Liver (tissue), 9 donors: ENCODE data around the gene RARG. TPM values are rescaled to one million over a fixed set of nuclear protein-coding genes. Genes with fewer than 3 reads are reported as not detected.

Experiments used
- DNase-seq: peaks from one replicate; pipeline ENCODE4 v3.0.0-alpha.2; 2017; ENCODE audit warnings: low spot score
- H3K27ac ChIP-seq, 2 donors: one replicate each; pipeline ENCODE4 v1.7.0; 2013; ENCODE audit warnings: inconsistent platforms in 2 of 2, low read length in 2 of 2, control low read depth in 1 of 2, low read depth in 1 of 2, mild to moderate bottlenecking in 1 of 2
- H3K27me3 ChIP-seq, 4 donors: one replicate each; pipeline versions ENCODE4 v1.6.1 to v1.7.0; 2013; ENCODE audit warnings: low read length in 3 of 4, inconsistent platforms in 1 of 4, mild to moderate bottlenecking in 1 of 4, moderate library complexity in 1 of 4; ENCODE audit not compliant: control insufficient read depth in 4 of 4, insufficient read depth in 4 of 4
- H3K36me3 ChIP-seq, 4 donors: one replicate each; pipeline versions ENCODE4 v1.6.1 to v1.7.0; 2013; ENCODE audit warnings: low read length in 3 of 4, mild to moderate bottlenecking in 3 of 4, low read depth in 1 of 4, moderate library complexity in 1 of 4; ENCODE audit not compliant: control insufficient read depth in 4 of 4, insufficient read depth in 3 of 4
- H3K4me1 ChIP-seq, 4 donors: one replicate each; pipeline versions ENCODE4 v1.6.1 to v1.7.0; 2013; ENCODE audit warnings: low read length in 3 of 4, mild to moderate bottlenecking in 3 of 4, moderate library complexity in 1 of 4; ENCODE audit not compliant: control insufficient read depth in 4 of 4, insufficient read depth in 4 of 4
- H3K4me3 ChIP-seq, 3 donors: one replicate each; pipeline versions ENCODE4 v1.6.1 to v1.7.0; 2013; ENCODE audit warnings: low read length in 3 of 3, control low read depth in 1 of 3, low read depth in 1 of 3, mild to moderate bottlenecking in 1 of 3
- H3K9ac ChIP-seq, 2 donors: one replicate each; pipeline ENCODE4 v1.7.0; 2013; ENCODE audit warnings: low read length in 2 of 2, mild to moderate bottlenecking in 2 of 2, moderate library complexity in 2 of 2, control low read depth in 1 of 2, low read depth in 1 of 2
- H3K9me3 ChIP-seq, 4 donors: one replicate each; pipeline versions ENCODE4 v1.6.1 to v1.7.0; 2013; ENCODE audit warnings: low read length in 3 of 4; ENCODE audit not compliant: control insufficient read depth in 4 of 4
- ATF3 ChIP-seq: IDR thresholded peaks from 2 replicates; pipeline ENCODE4 v1.6.1; 2016; ENCODE audit warnings: antibody characterized with exemption
- EGR1 ChIP-seq, 2 donors: IDR thresholded peaks; 2 replicates each; pipeline ENCODE4 v1.6.1; 2016 to 2018; ENCODE audit warnings: antibody characterized with exemption in 2 of 2, low read depth in 2 of 2
- FOXA1 ChIP-seq: IDR thresholded peaks from 2 replicates; pipeline ENCODE4 v1.6.1; 2016; ENCODE audit warnings: antibody characterized with exemption
- FOXA2 ChIP-seq: IDR thresholded peaks from 2 replicates; pipeline ENCODE4 v1.6.1; 2016; ENCODE audit warnings: antibody characterized with exemption
- GABPA ChIP-seq, 2 donors: IDR thresholded peaks in 1 of 2; conservative IDR thresholded peaks in 1 of 2; 2 replicates each; pipeline ENCODE4 v1.6.1; 2016; ENCODE audit warnings: antibody characterized with exemption in 2 of 2, mild to moderate bottlenecking in 1 of 2, moderate library complexity in 1 of 2
- HNF4A ChIP-seq, 2 donors: conservative IDR thresholded peaks; 2 replicates each; pipeline ENCODE4 v1.6.1; 2016; ENCODE audit warnings: antibody characterized with exemption in 2 of 2, mild to moderate bottlenecking in 2 of 2
- HNF4G ChIP-seq: IDR thresholded peaks from 2 replicates; pipeline ENCODE4 v1.6.1; 2016; ENCODE audit warnings: antibody characterized with exemption
- JUND ChIP-seq, 2 donors: IDR thresholded peaks; 2 replicates each; pipeline ENCODE4 v1.6.1; 2016; ENCODE audit warnings: antibody characterized with exemption in 2 of 2
- MAX ChIP-seq: IDR thresholded peaks from 2 replicates; pipeline ENCODE4 v1.6.1; 2016; ENCODE audit warnings: antibody characterized with exemption
- NR2F2 ChIP-seq: IDR thresholded peaks from 2 replicates; pipeline ENCODE4 v1.6.1; 2016; ENCODE audit warnings: antibody characterized with exemption
- RAD21 ChIP-seq, 2 donors: IDR thresholded peaks; 2 replicates each; pipeline ENCODE4 v1.6.1; 2016; ENCODE audit warnings: antibody characterized with exemption in 2 of 2, mild to moderate bottlenecking in 2 of 2
- REST ChIP-seq: IDR thresholded peaks from 2 replicates; pipeline ENCODE4 v1.6.1; 2016; ENCODE audit warnings: antibody characterized with exemption, mild to moderate bottlenecking
- RXRA ChIP-seq, 2 donors: IDR thresholded peaks; 2 replicates each; pipeline ENCODE4 v1.6.1; 2017 to 2018; ENCODE audit warnings: antibody characterized with exemption in 2 of 2, mild to moderate bottlenecking in 1 of 2
- SP1 ChIP-seq: IDR thresholded peaks from 2 replicates; pipeline ENCODE4 v1.6.1; 2018; ENCODE audit warnings: antibody characterized with exemption, mild to moderate bottlenecking
- TAF1 ChIP-seq: conservative IDR thresholded peaks from 2 replicates; pipeline ENCODE4 v1.6.1; 2016; ENCODE audit warnings: antibody characterized with exemption, mild to moderate bottlenecking
- YY1 ChIP-seq: IDR thresholded peaks from 2 replicates; pipeline ENCODE4 v1.6.1; 2016; ENCODE audit warnings: antibody characterized with exemption, mild to moderate bottlenecking
- ZBTB33 ChIP-seq: IDR thresholded peaks from 2 replicates; pipeline ENCODE4 v1.6.1; 2016; ENCODE audit warnings: antibody characterized with exemption
- WGBS: extraction: QIAGEN DNeasy Blood & Tissue Kit; methylation state at CpG from one replicate; pipeline ENCODE4 v1.1.7; 2013; 5-methylcytosine and 5-hydroxymethylcytosine counted together
- polyA plus RNA-seq, 2 donors: library from polyadenylated mRNA; stranded (reverse) in 1 of 2; unstranded in 1 of 2; fragments of 200-250 nt in 1 of 2; fragments of >200 nt in 1 of 2; fragmentation: Nextera tagmentation in 1 of 2; extraction: Ambion mirVana in 1 of 2; gene quantifications; one replicate each; pipeline versions ENCODE4 v1.2.1 to v1.2.3, GENCODE V29; 2013 to 2015
- total RNA-seq, 2 donors: library from RNA; depleted of rRNA; stranded (reverse); fragments of >200 nt; gene quantifications; one replicate each; pipeline ENCODE4 v1.2.3, GENCODE V29; 2014
- TF ChIP-seq, protein P1 (sequence below): fragments of 150-350 bp; IDR thresholded peaks from 2 replicates; pipeline ENCODE4 v1.5.1; 2017; ENCODE audit warnings: improper control_type of control experiment, low read depth, low read length; ENCODE audit not compliant: missing input control
- donor health status: healthy.
- donor health status: healthy.
- donor health status: healthy.
- donor health status: healthy.
- donor health status: healthy.

The RARG gene
- total and polyA plus RNA-seq, 4 donors = 1.7 to 3.1 (median 2.7) TPM

- no peak overlapping the region for H3K4me3 ChIP-seq
- no peak overlapping the region for H3K27ac ChIP-seq
- DNase-seq = no peak
Measured at GRCh38 chr12:53161119-53161911, 70.7 kb downstream of the RARG start.

DNA sequence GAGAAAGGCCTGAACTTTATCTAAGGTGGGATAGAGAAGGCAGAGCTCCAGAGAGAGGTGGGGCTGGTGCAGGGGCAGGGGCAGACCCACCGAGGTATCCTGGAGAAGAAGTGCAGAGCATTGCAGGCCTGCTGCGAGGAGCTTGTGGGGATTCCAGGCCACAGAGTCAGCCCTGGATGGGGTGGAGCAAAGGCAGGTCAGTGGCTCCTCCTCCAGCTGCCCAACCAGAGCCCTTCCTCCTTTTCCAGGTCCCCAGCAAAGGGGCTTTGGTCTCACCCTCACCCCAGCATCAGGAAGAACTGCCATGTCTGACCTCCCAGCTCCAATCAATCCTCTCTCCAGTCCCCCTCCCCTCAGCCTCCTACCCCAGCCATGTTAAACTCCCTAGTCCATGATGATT, 71.3 kb downstream of the RARG start:
- no peaks in the 10 kb centered on the region for H3K9me3 ChIP-seq
- H3K27me3 ChIP-seq = no peaks in the 10 kb centered on the region
- peaks cover 12 to 53% (median 52%) of the 10 kb centered on the region in 4 donors for H3K4me1 ChIP-seq
- 55% methylated on average over 2 of the region's 2 CpGs for WGBS
- no peak overlapping the region for H3K4me3 ChIP-seq
- peaks cover 0 to 2% (median 0%) of the 10 kb centered on the region in 4 donors for H3K36me3 ChIP-seq
- DNase-seq = no peak
- H3K9ac ChIP-seq = no peak overlapping the region
- no peak overlapping the region for H3K27ac ChIP-seq
- TF ChIP-seq YY1 (no peak), HNF4A (conservative IDR thresholded peaks at IDR 0.05) (no peak), GABPA (IDR thresholded peaks at IDR 0.05 in 1 of 2, conservative IDR thresholded peaks at IDR 0.05 in 1 of 2) (no peak), ATF3 (no peak), FOXA1 (no peak), NR2F2 (no peak), EGR1 (IDR thresholded peaks at IDR 0.05; ENCODE audit: low read depth in 2 of 2) (no peak), TAF1 (no peak), FOXA2 (no peak), HNF4G (no peak), RAD21 (IDR thresholded peaks at IDR 0.05) (no peak), REST (no peak), MAX (no peak), ZBTB33 (no peak), SP1 (no peak), JUND (IDR thresholded peaks at IDR 0.05) (no peak)
- TF ChIP-seq, protein P1, sequence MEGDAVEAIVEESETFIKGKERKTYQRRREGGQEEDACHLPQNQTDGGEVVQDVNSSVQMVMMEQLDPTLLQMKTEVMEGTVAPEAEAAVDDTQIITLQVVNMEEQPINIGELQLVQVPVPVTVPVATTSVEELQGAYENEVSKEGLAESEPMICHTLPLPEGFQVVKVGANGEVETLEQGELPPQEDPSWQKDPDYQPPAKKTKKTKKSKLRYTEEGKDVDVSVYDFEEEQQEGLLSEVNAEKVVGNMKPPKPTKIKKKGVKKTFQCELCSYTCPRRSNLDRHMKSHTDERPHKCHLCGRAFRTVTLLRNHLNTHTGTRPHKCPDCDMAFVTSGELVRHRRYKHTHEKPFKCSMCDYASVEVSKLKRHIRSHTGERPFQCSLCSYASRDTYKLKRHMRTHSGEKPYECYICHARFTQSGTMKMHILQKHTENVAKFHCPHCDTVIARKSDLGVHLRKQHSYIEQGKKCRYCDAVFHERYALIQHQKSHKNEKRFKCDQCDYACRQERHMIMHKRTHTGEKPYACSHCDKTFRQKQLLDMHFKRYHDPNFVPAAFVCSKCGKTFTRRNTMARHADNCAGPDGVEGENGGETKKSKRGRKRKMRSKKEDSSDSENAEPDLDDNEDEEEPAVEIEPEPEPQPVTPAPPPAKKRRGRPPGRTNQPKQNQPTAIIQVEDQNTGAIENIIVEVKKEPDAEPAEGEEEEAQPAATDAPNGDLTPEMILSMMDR = no peak

More at GRCh38 chr12:53161119-53161911, 70.7 kb downstream of the RARG start:
- peaks cover 0 to 3% (median 1%) of the 10 kb centered on the region in 4 donors for H3K36me3 ChIP-seq
- H3K9me3 ChIP-seq = no peaks in the 10 kb centered on the region
- H3K4me1 ChIP-seq = peaks cover 12 to 53% (median 53%) of the 10 kb centered on the region in 4 donors
- WGBS = 43% methylated on average over 8 of the region's 8 CpGs
- no peak overlapping the region for H3K9ac ChIP-seq
- TF ChIP-seq YY1 (no peak), HNF4A (conservative IDR thresholded peaks at IDR 0.05) (peak; percentile 58 to 72), RXRA (IDR thresholded peaks at IDR 0.05) (peak; percentile 55 to 70), HNF4G (no peak)
- TF ChIP-seq, protein P1 = no peak
- H3K27me3 ChIP-seq = no peaks in the 10 kb centered on the region
